ENCODE results near the gene CARS1.
A peak's percentile ranks its signal among the peaks of the same experiment; 100 is the strongest.

The CARS1 gene

DNA sequence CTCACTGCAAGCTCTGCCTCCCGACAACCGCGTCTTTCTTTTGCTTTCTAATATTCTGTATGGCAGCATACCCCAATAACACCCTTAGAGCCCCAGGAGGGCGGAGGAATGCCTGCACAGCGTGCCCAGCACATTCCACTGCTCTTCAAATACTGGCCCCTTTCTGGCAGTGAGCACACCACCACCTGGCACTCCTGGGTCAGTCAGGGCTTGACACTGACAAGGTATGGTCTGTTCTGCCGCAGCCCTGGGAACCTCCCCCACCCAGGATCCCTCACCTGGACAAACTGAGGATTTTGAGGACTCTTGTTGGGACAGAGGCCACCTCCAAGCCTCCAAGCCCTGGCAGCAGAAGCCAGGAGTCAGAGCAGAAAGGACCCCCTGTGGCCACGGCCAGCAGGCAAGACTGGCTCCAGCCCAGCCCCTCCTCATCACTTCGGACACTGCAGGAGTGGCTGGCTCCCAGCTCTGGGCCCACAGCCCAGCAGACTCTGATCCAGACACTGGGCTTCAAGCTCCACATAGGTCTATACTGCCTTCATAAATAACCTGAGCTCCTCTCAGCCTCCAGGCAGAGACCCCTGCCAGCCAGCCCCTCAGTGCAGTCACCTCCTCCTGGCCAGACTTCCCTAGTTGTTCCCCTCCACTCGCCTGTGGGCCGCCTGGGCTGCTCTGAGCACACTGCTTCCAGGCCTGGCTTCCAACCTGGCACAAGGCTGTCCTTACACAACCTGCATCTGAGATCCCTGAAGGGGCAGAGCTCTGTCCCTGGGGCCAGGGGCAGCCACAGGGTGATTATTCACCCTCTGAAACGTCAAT is 14.5 kb downstream of the CARS1 start:
- TF ChIP-seq, protein P1, sequence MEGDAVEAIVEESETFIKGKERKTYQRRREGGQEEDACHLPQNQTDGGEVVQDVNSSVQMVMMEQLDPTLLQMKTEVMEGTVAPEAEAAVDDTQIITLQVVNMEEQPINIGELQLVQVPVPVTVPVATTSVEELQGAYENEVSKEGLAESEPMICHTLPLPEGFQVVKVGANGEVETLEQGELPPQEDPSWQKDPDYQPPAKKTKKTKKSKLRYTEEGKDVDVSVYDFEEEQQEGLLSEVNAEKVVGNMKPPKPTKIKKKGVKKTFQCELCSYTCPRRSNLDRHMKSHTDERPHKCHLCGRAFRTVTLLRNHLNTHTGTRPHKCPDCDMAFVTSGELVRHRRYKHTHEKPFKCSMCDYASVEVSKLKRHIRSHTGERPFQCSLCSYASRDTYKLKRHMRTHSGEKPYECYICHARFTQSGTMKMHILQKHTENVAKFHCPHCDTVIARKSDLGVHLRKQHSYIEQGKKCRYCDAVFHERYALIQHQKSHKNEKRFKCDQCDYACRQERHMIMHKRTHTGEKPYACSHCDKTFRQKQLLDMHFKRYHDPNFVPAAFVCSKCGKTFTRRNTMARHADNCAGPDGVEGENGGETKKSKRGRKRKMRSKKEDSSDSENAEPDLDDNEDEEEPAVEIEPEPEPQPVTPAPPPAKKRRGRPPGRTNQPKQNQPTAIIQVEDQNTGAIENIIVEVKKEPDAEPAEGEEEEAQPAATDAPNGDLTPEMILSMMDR (IDR thresholded peaks at IDR 0.05; ENCODE audit: low read depth, low read length, missing control alignments), result no peak
- no peak for DNase-seq (ENCODE audit: low read depth)
- H3K4me3 ChIP-seq (ENCODE audit: low read depth, low read length), result no peak overlapping the region

DNA sequence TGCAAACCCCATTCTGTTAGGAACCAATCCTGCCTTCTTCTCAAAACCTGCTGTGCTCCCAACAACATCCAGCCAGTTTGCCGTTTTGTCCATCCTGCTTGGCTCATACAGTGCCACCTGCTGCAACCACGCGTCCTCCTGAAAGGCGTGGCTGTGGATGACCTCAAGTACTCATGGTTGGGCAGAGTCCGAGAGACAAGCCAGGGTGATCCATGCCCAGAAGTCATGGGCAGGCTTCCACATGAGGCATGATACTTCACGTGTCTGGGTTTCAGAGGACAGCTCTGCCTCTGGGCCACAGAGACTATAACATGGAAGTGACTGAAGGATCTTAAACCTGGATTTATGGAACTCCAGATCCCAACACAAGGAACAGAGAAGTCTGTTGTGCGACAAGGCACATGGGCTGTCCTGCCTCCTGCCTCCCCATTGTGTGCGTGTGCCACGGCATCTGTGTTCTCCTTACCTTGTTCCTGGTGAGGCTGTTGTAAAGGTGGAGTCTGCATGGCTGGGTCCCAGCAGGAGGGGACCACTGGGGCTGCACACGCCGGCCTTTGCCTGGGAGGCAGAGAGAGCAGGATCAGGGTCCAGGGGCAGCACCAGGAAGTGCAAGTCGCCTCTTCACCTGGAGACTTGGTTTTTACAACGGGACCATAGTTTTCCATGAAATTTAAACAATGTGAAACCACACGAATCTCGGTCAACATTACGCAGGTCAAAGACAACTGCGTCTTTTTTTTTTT is 15.4 kb downstream of the CARS1 start:
- TF ChIP-seq, protein P1 (IDR thresholded peaks at IDR 0.05; ENCODE audit: low read depth, low read length, missing control alignments), result no peak
- no peak overlapping the region for H3K4me3 ChIP-seq (ENCODE audit: low read depth, low read length)
- DNase-seq (ENCODE audit: low read depth), result no peak

DNA sequence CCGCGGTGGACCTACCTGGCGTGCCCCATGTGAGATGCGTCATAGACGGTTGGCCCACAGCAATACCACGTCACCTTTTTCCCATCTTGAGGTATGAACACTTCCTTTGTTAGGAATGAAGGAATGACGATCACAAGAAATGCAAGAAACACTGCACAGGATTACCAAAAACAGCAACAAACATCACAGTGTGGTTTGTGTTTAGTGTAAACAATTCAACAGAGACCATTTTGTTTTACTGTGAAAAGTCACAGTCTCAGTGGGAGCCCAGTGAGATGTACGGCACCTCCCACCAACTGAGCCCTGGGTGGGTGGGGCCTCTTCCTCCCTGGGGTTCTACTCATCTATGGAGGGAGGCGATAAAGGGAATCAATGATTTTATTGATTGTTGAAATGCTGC is 16.3 kb downstream of the CARS1 start:
- DNase-seq (ENCODE audit: low read depth), result no peak
- TF ChIP-seq, protein P1 (IDR thresholded peaks at IDR 0.05; ENCODE audit: low read depth, low read length, missing control alignments), result no peak
- no peak overlapping the region for H3K4me3 ChIP-seq (ENCODE audit: low read depth, low read length)

DNA sequence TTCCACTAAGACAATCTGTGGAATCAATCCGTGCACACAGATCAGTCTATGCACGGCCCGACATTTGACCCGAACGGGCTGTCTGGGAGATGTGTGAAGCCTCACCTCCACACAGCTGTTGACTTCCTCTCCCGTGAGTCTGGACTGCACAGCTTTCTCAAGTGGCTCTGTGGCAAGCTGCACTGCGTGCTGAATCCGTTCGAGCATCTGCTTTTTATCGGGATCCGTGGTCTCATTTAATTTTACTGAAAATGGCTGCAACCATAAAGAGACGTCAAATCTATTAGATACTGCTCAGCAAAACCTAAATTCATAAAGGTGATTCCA is 19.3 kb downstream of the CARS1 start:
- no peak overlapping the region for H3K4me3 ChIP-seq (ENCODE audit: low read depth, low read length)
- TF ChIP-seq, protein P1 (IDR thresholded peaks at IDR 0.05; ENCODE audit: low read depth, low read length, missing control alignments), result no peak
- DNase-seq (ENCODE audit: low read depth), result no peak

DNA sequence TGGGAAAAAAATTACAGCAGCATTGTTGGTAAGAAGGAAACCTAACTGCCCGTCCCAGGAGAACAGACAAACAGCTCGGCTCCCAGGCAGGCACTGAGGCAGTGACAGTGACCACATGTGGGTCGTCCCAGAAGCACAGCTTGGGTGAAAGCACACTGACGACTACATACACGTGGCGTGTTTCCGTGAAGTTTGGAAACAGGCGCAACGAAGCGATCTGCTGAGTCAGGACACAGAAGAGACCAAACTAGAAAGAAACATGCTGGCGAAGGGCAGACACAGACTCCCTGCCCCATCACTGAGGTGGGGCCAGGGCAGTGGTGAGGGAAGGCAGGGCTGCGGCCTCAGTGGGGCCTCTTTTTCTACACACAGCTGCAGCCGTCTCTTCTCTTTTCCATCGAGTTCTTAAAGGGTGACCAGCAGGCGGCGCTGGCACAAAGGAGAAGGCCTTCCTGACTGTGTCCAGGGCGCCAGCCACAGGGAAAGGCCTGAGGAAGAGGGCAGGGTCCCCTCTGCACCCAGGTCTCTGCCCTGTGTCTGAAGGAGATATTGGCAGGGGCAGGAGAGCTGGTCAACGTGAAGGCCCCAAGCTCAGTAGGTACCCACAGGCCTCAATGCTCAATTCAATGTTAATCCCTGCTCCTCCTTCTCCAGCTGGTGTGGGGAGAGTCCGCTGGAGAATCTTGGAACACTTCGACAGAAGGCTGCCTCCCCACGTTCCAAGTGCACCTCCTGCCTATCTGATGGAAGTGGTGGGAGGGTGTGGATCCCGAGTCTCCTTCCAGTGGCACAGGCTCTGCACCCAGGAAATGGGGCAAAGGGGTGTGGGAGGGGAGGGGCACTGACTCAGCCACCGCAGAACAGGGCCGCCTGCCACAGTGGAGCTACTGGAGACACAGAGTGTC is 19.9 kb downstream of the CARS1 start:
- DNase-seq (ENCODE audit: low read depth), result no peak
- no peak overlapping the region for H3K4me3 ChIP-seq (ENCODE audit: low read depth, low read length)
- TF ChIP-seq, protein P1 (IDR thresholded peaks at IDR 0.05; ENCODE audit: low read depth, low read length, missing control alignments), result peak; percentile 86

DNA sequence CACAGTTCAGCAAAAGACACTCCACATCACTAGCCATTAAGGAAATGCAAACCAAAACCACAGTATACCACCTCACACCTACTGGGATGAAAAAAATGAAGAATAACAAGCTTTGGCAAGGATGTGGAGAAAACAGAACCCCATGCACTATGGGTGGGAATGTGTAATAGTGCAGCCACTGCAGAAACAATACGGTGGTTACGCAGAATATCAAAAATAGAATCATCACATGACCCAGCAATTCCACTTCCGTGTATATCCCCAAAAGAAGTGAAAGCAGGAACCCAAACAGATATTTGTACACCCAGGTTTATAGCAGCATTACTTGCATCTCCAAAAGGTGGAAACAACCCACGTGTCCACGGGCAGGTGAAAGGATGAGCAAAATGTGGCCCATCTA is 20.8 kb downstream of the CARS1 start:
- TF ChIP-seq, protein P1 (IDR thresholded peaks at IDR 0.05; ENCODE audit: low read depth, low read length, missing control alignments), result no peak
- H3K4me3 ChIP-seq (ENCODE audit: low read depth, low read length), result 0 out of 2 replicates have a peak overlapping the region, but pooled peaks have one; percentile 3
- no peak for DNase-seq (ENCODE audit: low read depth)

All from GM12864 (cell line).